Ishikawa (cell line): ENCODE data around the gene GAS5.

ENCODE experiments used
- EP300 ChIP-seq: IDR thresholded peaks from 2 replicates; pipeline ENCODE4 v1.6.1; 2012; ENCODE audit warnings: borderline replicate concordance
- RAD21 ChIP-seq: IDR thresholded peaks from 2 replicates; pipeline ENCODE4 v1.6.1; 2012; ENCODE audit warnings: low read depth
- YY1 ChIP-seq: IDR thresholded peaks from 2 replicates; pipeline ENCODE4 v1.6.1; 2012; ENCODE audit warnings: low read depth
- TF ChIP-seq, protein P1 (sequence below): IDR thresholded peaks from 2 replicates; pipeline ENCODE4 v1.6.1; 2012; ENCODE audit warnings: low read depth, mild to moderate bottlenecking
- TF ChIP-seq, protein P2 (sequence below): IDR thresholded peaks from 2 replicates; pipeline ENCODE4 v1.6.1; 2012

DNA sequence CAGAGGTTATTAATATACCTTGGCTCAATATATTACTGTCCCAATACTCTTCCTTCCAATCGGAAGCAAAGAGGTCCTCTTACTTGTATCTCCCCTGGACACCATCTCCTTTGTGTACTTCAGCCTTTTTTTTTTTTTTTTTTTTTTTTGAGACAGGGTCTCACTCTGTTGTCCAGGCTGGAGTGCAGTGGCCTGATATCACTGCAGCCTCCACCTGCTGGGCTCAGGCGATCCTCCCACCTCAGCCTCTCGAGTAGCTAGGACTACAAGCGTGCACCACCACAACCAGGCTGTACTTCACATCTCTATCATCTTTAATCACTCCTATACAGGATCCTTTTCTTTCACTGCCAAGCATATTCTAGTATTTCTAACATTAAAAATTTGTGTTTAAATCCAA is 46.1 kb downstream of the GAS5 start:
- TF ChIP-seq YY1 (no peak), RAD21 (no peak), EP300 (no peak)
- TF ChIP-seq, protein P1, sequence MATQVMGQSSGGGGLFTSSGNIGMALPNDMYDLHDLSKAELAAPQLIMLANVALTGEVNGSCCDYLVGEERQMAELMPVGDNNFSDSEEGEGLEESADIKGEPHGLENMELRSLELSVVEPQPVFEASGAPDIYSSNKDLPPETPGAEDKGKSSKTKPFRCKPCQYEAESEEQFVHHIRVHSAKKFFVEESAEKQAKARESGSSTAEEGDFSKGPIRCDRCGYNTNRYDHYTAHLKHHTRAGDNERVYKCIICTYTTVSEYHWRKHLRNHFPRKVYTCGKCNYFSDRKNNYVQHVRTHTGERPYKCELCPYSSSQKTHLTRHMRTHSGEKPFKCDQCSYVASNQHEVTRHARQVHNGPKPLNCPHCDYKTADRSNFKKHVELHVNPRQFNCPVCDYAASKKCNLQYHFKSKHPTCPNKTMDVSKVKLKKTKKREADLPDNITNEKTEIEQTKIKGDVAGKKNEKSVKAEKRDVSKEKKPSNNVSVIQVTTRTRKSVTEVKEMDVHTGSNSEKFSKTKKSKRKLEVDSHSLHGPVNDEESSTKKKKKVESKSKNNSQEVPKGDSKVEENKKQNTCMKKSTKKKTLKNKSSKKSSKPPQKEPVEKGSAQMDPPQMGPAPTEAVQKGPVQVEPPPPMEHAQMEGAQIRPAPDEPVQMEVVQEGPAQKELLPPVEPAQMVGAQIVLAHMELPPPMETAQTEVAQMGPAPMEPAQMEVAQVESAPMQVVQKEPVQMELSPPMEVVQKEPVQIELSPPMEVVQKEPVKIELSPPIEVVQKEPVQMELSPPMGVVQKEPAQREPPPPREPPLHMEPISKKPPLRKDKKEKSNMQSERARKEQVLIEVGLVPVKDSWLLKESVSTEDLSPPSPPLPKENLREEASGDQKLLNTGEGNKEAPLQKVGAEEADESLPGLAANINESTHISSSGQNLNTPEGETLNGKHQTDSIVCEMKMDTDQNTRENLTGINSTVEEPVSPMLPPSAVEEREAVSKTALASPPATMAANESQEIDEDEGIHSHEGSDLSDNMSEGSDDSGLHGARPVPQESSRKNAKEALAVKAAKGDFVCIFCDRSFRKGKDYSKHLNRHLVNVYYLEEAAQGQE, result no peak
- TF ChIP-seq, protein P2, sequence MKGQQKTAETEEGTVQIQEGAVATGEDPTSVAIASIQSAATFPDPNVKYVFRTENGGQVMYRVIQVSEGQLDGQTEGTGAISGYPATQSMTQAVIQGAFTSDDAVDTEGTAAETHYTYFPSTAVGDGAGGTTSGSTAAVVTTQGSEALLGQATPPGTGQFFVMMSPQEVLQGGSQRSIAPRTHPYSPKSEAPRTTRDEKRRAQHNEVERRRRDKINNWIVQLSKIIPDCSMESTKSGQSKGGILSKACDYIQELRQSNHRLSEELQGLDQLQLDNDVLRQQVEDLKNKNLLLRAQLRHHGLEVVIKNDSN, result no peak
